MM.1S (cell line): Measurements from ENCODE around the gene PPIF.

ENCODE experiments used
- DNase-seq: peaks from one replicate; pipeline ENCODE4 v3.0.0-alpha.2; 2015
- H2AFZ ChIP-seq: fragments of 300-600 bp; sonication (generic); 2 replicates; pipeline ENCODE4 v1.6.0; 2016; ENCODE audit warnings: antibody characterized with exemption, low read length
- H3F3A ChIP-seq: fragments of 300-600 bp; sonication (generic); 2 replicates; pipeline ENCODE4 v1.6.1; 2016; ENCODE audit warnings: mild to moderate bottlenecking, antibody characterized with exemption, low read length, moderate library complexity, mixed read lengths; ENCODE audit not compliant: insufficient read depth
- H3K27ac ChIP-seq: fragments of 300-600 bp; sonication (generic); 2 replicates; pipeline ENCODE4 v1.5.1; 2016; ENCODE audit warnings: mild to moderate bottlenecking, low read length
- H3K27me3 ChIP-seq: fragments of 300-600 bp; sonication (generic); replicated peaks from 2 replicates; pipeline ENCODE4 v1.6.0; 2016; ENCODE audit warnings: low read length; ENCODE audit not compliant: insufficient read depth
- H3K36me3 ChIP-seq: fragments of 300-600 bp; sonication (generic); replicated peaks from 2 replicates; pipeline ENCODE4 v1.6.1; 2016; ENCODE audit warnings: mild to moderate bottlenecking, low read length, mixed read lengths; ENCODE audit not compliant: insufficient read depth
- H3K4me1 ChIP-seq: fragments of 300-600 bp; sonication (generic); 2 replicates; pipeline ENCODE4 v1.6.1; 2016; ENCODE audit warnings: low read length, mixed read lengths
- H3K4me2 ChIP-seq: fragments of 300-600 bp; sonication (generic); 2 replicates; pipeline ENCODE4 v1.6.0; 2016; ENCODE audit warnings: low read depth, low read length
- H3K4me3 ChIP-seq: fragments of 300-600 bp; sonication (generic); 2 replicates; pipeline ENCODE4 v1.5.1; 2016; ENCODE audit warnings: low read length, mixed read lengths
- H3K79me2 ChIP-seq: fragments of 300-600 bp; sonication (generic); 2 replicates; pipeline ENCODE4 v1.6.1; 2016; ENCODE audit warnings: mixed run types, low read length, mixed read lengths
- H3K9ac ChIP-seq: fragments of 300-600 bp; sonication (generic); 2 replicates; pipeline ENCODE4 v1.6.1; 2016; ENCODE audit warnings: low read length, mixed read lengths
- H3K9me2 ChIP-seq: fragments of 300-600 bp; sonication (generic); replicated peaks from 2 replicates; pipeline ENCODE4 v1.6.1; 2016; ENCODE audit warnings: mild to moderate bottlenecking, low read length, mixed read lengths; ENCODE audit not compliant: insufficient read depth
- H3K9me3 ChIP-seq: fragments of 300-600 bp; sonication (generic); replicated peaks from 2 replicates; pipeline ENCODE4 v1.6.1; 2016; ENCODE audit warnings: mild to moderate bottlenecking, low read length, mixed read lengths; ENCODE audit not compliant: insufficient read depth
- H4K20me1 ChIP-seq: fragments of 300-600 bp; sonication (generic); 2 replicates; pipeline ENCODE4 v1.6.1; 2016; ENCODE audit warnings: mild to moderate bottlenecking, low read length, moderate library complexity, mixed read lengths; ENCODE audit not compliant: insufficient read depth
- EZH2 ChIP-seq: fragments of 300-600 bp; sonication (generic); optimal IDR thresholded peaks from 2 replicates; pipeline ENCODE3; 2017; ENCODE audit warnings: low read depth, mild to moderate bottlenecking, antibody characterized with exemption, low read length, mixed read lengths
- EZH2phosphoT487 ChIP-seq: fragments of 300-600 bp; sonication (generic); IDR thresholded peaks from 2 replicates; pipeline ENCODE4 v1.6.1; 2018; ENCODE audit warnings: antibody characterized with exemption, low read length
- TF ChIP-seq, protein P1 (sequence below): fragments of 300-600 bp; sonication (generic); IDR thresholded peaks from 2 replicates; pipeline ENCODE4 v1.5.1; 2016; ENCODE audit warnings: antibody characterized with exemption, low read length, mixed read lengths

The PPIF gene

DNA sequence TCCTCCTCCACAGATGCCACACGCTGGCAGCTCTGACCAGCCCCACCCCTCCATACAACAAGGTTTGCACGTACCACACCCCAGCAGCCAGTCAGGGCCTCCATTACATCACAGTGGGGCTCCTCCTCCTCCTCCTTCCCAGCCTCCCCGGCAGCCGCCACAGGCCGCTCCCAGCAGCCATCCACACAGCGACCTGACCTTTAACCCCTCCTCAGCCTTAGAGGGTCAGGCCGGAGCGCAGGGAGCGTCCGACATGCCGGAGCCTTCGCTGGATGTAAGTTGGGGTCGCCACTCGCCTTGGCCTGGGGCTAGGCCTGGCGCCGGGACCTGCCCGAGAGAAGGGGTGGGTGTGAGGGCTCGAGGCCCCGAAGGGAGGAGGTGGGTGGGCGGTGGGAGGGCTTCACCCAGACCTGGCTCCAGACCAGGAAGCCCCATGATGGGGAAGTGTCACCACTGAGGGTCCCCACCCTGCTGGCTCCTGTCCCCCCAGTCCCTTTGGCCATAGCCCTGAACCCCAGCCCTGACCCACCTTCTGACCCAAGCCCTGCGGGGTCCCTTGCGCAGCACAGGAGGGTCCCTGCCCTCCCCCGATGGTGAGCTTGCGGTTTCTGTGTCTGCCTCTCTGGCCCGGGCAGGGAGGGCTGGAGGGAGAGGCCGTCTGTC is 36.2 kb upstream of the PPIF start:
- Histone ChIP-seq H3K9ac (no peak overlapping the region), H3K27ac (no peak overlapping the region), H3K9me2 (no peaks in the 10 kb centered on the region), H3K4me2 (no peak overlapping the region), H2AFZ (no peak overlapping the region), H3K36me3 (no peaks in the 10 kb centered on the region), H3K4me1 (peaks cover 8% of the 10 kb centered on the region), H3K79me2 (no peaks in the 10 kb centered on the region), H3K27me3 (no peaks in the 10 kb centered on the region), H4K20me1 (no peaks in the 10 kb centered on the region), H3K4me3 (no peak overlapping the region), H3K9me3 (no peaks in the 10 kb centered on the region), H3F3A (peaks cover 4% of the 10 kb centered on the region; the same call in 1 of the 2 replicates)
- TF ChIP-seq EZH2phosphoT487: no peak
- TF ChIP-seq, protein P1, sequence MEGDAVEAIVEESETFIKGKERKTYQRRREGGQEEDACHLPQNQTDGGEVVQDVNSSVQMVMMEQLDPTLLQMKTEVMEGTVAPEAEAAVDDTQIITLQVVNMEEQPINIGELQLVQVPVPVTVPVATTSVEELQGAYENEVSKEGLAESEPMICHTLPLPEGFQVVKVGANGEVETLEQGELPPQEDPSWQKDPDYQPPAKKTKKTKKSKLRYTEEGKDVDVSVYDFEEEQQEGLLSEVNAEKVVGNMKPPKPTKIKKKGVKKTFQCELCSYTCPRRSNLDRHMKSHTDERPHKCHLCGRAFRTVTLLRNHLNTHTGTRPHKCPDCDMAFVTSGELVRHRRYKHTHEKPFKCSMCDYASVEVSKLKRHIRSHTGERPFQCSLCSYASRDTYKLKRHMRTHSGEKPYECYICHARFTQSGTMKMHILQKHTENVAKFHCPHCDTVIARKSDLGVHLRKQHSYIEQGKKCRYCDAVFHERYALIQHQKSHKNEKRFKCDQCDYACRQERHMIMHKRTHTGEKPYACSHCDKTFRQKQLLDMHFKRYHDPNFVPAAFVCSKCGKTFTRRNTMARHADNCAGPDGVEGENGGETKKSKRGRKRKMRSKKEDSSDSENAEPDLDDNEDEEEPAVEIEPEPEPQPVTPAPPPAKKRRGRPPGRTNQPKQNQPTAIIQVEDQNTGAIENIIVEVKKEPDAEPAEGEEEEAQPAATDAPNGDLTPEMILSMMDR: no peak
- TF ChIP-seq EZH2: no peak
- no peak for DNase-seq

DNA sequence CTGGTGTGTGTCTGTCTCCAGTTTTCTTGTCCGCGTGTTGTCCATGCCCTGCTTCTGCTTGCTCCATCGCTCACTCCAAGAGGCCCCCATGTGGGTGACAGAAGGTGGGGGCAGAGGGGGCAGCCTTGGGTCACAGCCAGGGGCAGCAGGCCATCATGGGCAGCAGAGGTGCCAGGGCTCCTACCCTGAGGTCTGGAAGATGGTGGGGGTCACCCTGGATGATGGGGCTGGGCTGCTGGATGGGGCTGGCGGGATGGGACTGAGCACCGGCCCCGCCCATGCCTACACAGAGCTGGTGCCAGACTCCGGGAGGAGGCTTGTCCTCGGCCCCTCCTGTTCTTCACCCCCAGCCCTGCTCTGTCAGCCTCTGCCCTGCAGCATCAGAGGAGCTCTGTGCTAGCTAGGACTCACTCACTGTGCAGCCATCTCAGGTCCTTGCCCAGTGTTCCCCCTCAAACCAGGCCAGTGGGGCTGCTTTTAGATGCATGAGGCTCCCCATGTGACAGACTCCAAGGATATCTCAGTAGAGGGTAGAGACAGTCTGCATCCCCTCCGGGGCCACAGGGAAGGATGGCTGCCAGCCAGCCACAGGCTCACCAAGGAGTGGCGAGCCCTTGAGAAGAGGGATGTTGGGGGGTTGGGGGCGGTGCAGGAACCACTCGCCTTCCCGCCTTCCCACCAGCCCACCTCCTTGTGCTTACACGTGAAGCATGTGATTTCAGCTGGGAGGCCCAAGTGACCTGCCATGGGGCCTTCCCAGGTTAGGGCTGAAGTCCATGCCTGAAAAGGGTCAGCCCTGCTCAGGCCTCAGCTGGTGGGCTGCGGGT is 35.5 kb upstream of the PPIF start:
- no peak overlapping the region for H3K4me3 ChIP-seq
- no peaks in the 10 kb centered on the region for H4K20me1 ChIP-seq
- no peaks in the 10 kb centered on the region for H3K27me3 ChIP-seq
- no peak overlapping the region for H3K27ac ChIP-seq
- H2AFZ ChIP-seq: no peak overlapping the region
- H3K79me2 ChIP-seq: no peaks in the 10 kb centered on the region
- no peak overlapping the region for H3K9ac ChIP-seq
- peaks cover 11% of the 10 kb centered on the region for H3F3A ChIP-seq
- H3K9me3 ChIP-seq: no peaks in the 10 kb centered on the region
- no peak for TF ChIP-seq EZH2
- TF ChIP-seq, protein P1: no peak
- TF ChIP-seq EZH2phosphoT487: no peak
- peaks cover 16% of the 10 kb centered on the region for H3K4me1 ChIP-seq
- no peaks in the 10 kb centered on the region for H3K9me2 ChIP-seq
- no peaks in the 10 kb centered on the region for H3K36me3 ChIP-seq
- no peak for DNase-seq
- no peak overlapping the region for H3K4me2 ChIP-seq

DNA sequence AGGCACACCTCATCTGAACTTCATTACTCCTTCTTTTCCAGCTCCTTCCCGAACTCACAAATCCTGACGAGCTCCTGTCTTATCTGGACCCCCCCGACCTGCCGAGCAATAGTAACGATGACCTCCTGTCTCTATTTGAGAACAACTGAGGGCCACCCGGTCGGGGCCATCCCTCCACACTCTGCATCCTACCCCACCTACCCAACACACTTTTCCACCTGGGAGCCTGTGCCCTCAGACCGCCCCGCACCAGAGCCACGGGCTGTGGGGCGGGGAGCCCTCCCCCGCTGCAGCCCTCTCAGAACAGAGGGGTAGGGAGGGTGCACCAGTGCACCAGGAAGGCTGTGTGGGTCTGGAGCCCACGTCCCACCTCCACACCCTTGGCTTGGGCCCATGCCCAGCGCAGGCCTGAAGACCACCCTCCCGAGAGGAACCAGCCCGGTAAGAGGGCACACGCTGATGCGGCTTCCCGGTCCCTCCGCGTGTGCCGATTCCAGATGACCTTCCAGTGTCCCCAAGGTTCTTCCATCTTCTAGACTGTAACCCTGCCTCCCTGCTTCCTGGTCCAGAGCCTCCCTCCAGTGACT is 34.6 kb upstream of the PPIF start:
- Histone ChIP-seq H3K4me2 (no peak overlapping the region), H2AFZ (no peak overlapping the region), H3K27me3 (no peaks in the 10 kb centered on the region), H3K4me3 (no peak overlapping the region), H3K36me3 (no peaks in the 10 kb centered on the region), H3K9me2 (no peaks in the 10 kb centered on the region), H3K4me1 (peaks cover 23% of the 10 kb centered on the region), H3K27ac (no peak overlapping the region), H3K9ac (no peak overlapping the region), H4K20me1 (no peaks in the 10 kb centered on the region), H3K79me2 (no peaks in the 10 kb centered on the region), H3K9me3 (no peaks in the 10 kb centered on the region), H3F3A (peaks cover 20% of the 10 kb centered on the region)
- TF ChIP-seq, protein P1: no peak
- TF ChIP-seq EZH2phosphoT487 (no peak), EZH2 (no peak)
- DNase-seq: no peak
